ENCODE data around the gene EHMT2. TPM values are rescaled to one million over a fixed set of nuclear protein-coding genes. Genes with fewer than 3 reads are reported as not detected.

The EHMT2 gene
- total and polyA plus RNA-seq, 2 of the 13 experiments (the other 11 are each of a cell fraction or from before 2014, with no cell fraction given) = 55.2 to 69.2 TPM

GRCh38 chr6:31946370-31946885, 48.9 kb upstream of the EHMT2 start (continued):
- no peak for TF ChIP-seq ZBED4 (CRISPR knock-in tag; IDR thresholded peaks at IDR 0.05; ENCODE audit: borderline replicate concordance)
- TF ChIP-seq PLRG1 (conservative IDR thresholded peaks at IDR 0.05) = no peak
- no peak for TF ChIP-seq ZNF451 (CRISPR knock-in tag; IDR thresholded peaks at IDR 0.05)
- no peak for TF ChIP-seq ISL2 (CRISPR knock-in tag; IDR thresholded peaks at IDR 0.05)
- TF ChIP-seq HMGXB3 (CRISPR knock-in tag; IDR thresholded peaks at IDR 0.05; ENCODE audit: borderline replicate concordance) = no peak
- TF ChIP-seq DMAP1 (CRISPR knock-in tag; IDR thresholded peaks at IDR 0.05) = no peak
- no peak for TF ChIP-seq CEBPB (IDR thresholded peaks at IDR 0.05; ENCODE audit: borderline replicate concordance, low read depth, low read length)
- TF ChIP-seq ZNF563 (CRISPR knock-in tag; IDR thresholded peaks at IDR 0.05) = no peak
- TF ChIP-seq ZNF235 (CRISPR knock-in tag; IDR thresholded peaks at IDR 0.05; ENCODE audit: borderline replicate concordance) = peak; percentile 58; the same call in 1 of the 2 replicates
- no peak for TF ChIP-seq THAP7 (CRISPR knock-in tag; IDR thresholded peaks at IDR 0.05)
- no peak for TF ChIP-seq POGZ (CRISPR knock-in tag; IDR thresholded peaks at IDR 0.05)
- TF ChIP-seq ZNF136 (CRISPR knock-in tag; IDR thresholded peaks at IDR 0.05; ENCODE audit: low read depth) = no peak
- TF ChIP-seq SMARCE1 (IDR thresholded peaks at IDR 0.05; ENCODE audit: borderline replicate concordance) = no peak
- TF ChIP-seq SOX5 (CRISPR knock-in tag; IDR thresholded peaks at IDR 0.05; ENCODE audit: borderline replicate concordance) = no peak
- no peak for TF ChIP-seq XRCC5 (optimal IDR thresholded peaks at IDR 0.05; ENCODE audit: low read length)
- TF ChIP-seq ZNF747 (CRISPR knock-in tag; IDR thresholded peaks at IDR 0.05; ENCODE audit: borderline replicate concordance) = no peak
- no peak for TF ChIP-seq ZNF124 (CRISPR knock-in tag; IDR thresholded peaks at IDR 0.05)

Measured in HepG2 (cell line).